CD14-positive monocyte (primary cell): ENCODE results near the gene COL20A1. TPM values are rescaled to one million over a fixed set of nuclear protein-coding genes. Genes with fewer than 3 reads are reported as not detected.

ENCODE experiments used
- DNase-seq, 3 donors: peaks; one replicate each; pipeline ENCODE4 v3.0.0-alpha.2; 2011 to 2022
- H2AFZ ChIP-seq: 2 replicates; pipeline ENCODE4 v1.6.0; 2012; ENCODE audit warnings: mild to moderate bottlenecking, low read depth, low read length, inconsistent platforms; ENCODE audit not compliant: insufficient read depth, poor library complexity, severe bottlenecking
- H3K27ac ChIP-seq, 2 donors: 1 replicate in 1 of 2; 2 replicates in 1 of 2; pipeline ENCODE4 v1.5.1; 2012 to 2013; ENCODE audit warnings: low read length in 2 of 2, control low read depth in 1 of 2, inconsistent platforms in 1 of 2, low read depth in 1 of 2, mild to moderate bottlenecking in 1 of 2
- H3K27me3 ChIP-seq, 2 donors: one replicate each; pipeline versions ENCODE4 v1.6.0 to v1.6.1; 2011 to 2013; ENCODE audit warnings: low read length in 2 of 2; ENCODE audit not compliant: control insufficient read depth in 2 of 2, insufficient read depth in 2 of 2
- H3K36me3 ChIP-seq, 2 donors: replicated peaks in 1 of 2; 1 replicate in 1 of 2; 2 replicates in 1 of 2; pipeline versions ENCODE4 v1.5.1 to v1.6.1; 2012 to 2013; ENCODE audit warnings: low read length in 2 of 2, control low read depth in 1 of 2, inconsistent platforms in 1 of 2, mild to moderate bottlenecking in 1 of 2; ENCODE audit not compliant: insufficient read depth in 2 of 2, control insufficient read depth in 1 of 2
- H3K4me1 ChIP-seq, 2 donors: 1 replicate in 1 of 2; 2 replicates in 1 of 2; pipeline versions ENCODE4 v1.5.1 to v1.6.1; 2012 to 2013; ENCODE audit warnings: low read length in 2 of 2, control low read depth in 1 of 2, inconsistent platforms in 1 of 2, mild to moderate bottlenecking in 1 of 2, moderate library complexity in 1 of 2; ENCODE audit not compliant: insufficient read depth in 2 of 2, control insufficient read depth in 1 of 2
- H3K4me2 ChIP-seq: replicated peaks from 2 replicates; pipeline ENCODE3; 2012; ENCODE audit warnings: low read length, moderate library complexity, mild to moderate bottlenecking; ENCODE audit not compliant: poor library complexity, severe bottlenecking; ENCODE audit errors: extremely low read depth
- H3K4me3 ChIP-seq, 3 experiments: fragments of 200-600 bp in 1 of 3; sonication (generic) in 1 of 3; replicated peaks in 1 of 3; 1 replicate in 2 of 3; 2 replicates in 1 of 3; pipeline ENCODE4 v1.5.1; 2011 to 2013; ENCODE audit warnings: low read length in 3 of 3, mild to moderate bottlenecking in 3 of 3, control low read depth in 2 of 3, low read depth in 2 of 3, inconsistent platforms in 1 of 3, moderate library complexity in 1 of 3
- H3K79me2 ChIP-seq: 2 replicates; pipeline ENCODE4 v1.6.0; 2012; ENCODE audit warnings: mild to moderate bottlenecking, control low read depth, inconsistent platforms, low read length, moderate library complexity; ENCODE audit not compliant: insufficient read depth
- H3K9ac ChIP-seq: 2 replicates; pipeline ENCODE4 v1.6.0; 2017; ENCODE audit warnings: low read length, mild to moderate bottlenecking; ENCODE audit not compliant: insufficient read depth, poor library complexity, severe bottlenecking
- H3K9me3 ChIP-seq, 2 donors: replicated peaks in 1 of 2; 1 replicate in 1 of 2; 2 replicates in 1 of 2; pipeline versions ENCODE4 v1.5.1 to v1.6.1; 2012 to 2013; ENCODE audit warnings: low read length in 2 of 2, control low read depth in 1 of 2; ENCODE audit not compliant: control insufficient read depth in 1 of 2, insufficient read depth in 1 of 2
- H4K20me1 ChIP-seq: 2 replicates; pipeline ENCODE4 v1.6.0; 2012; ENCODE audit warnings: mild to moderate bottlenecking, low read length, control low read depth, moderate library complexity; ENCODE audit not compliant: insufficient read depth
- H3K27ac Mint-ChIP-seq, 7 donors: one replicate each; pipeline ENCODE4 v1.8.0; 2020; ENCODE audit warnings: mild to moderate bottlenecking in 7 of 7, mixed read lengths in 7 of 7, moderate library complexity in 6 of 7, inconsistent platforms in 2 of 7
- H3K27me3 Mint-ChIP-seq, 3 donors: one replicate each; pipeline ENCODE4 v1.8.0; 2021 to 2022; ENCODE audit warnings: low read depth in 3 of 3, mild to moderate bottlenecking in 3 of 3, mixed read lengths in 3 of 3, moderate library complexity in 3 of 3, inconsistent platforms in 1 of 3
- H3K36me3 Mint-ChIP-seq, 2 donors: one replicate each; pipeline ENCODE4 v1.8.0; 2020; ENCODE audit warnings: mixed read lengths in 2 of 2, inconsistent platforms in 1 of 2, mild to moderate bottlenecking in 1 of 2
- H3K4me1 Mint-ChIP-seq: one replicate; pipeline ENCODE4 v1.8.0; 2020; ENCODE audit warnings: mild to moderate bottlenecking, mixed read lengths
- H3K4me3 Mint-ChIP-seq, 2 donors: one replicate each; pipeline ENCODE4 v1.8.0; 2020; ENCODE audit warnings: mild to moderate bottlenecking in 2 of 2, mixed read lengths in 2 of 2, moderate library complexity in 1 of 2
- H3K9me3 Mint-ChIP-seq, 7 donors: one replicate each; pipeline ENCODE4 v1.8.0; 2020 to 2022; ENCODE audit warnings: mixed read lengths in 7 of 7, mild to moderate bottlenecking in 6 of 7, moderate library complexity in 6 of 7, inconsistent platforms in 2 of 7
- CTCF ChIP-seq: fragments of 200-600 bp; IDR thresholded peaks from one replicate; pipeline ENCODE4 v1.8.0; 2022; ENCODE audit warnings: antibody characterized with exemption, mild to moderate bottlenecking
- WGBS: methylation state at CpG from one replicate; pipeline ENCODE4 v1.1.5; 2013; ENCODE audit warnings: missing lambda C conversion rate; ENCODE audit not compliant: insufficient coverage; 5-methylcytosine and 5-hydroxymethylcytosine counted together
- intact Hi-C, 2 donors: fragments of 100-400 bp; cut with micrococcal nuclease; formaldehyde crosslinking; loops; one replicate each; pipeline versions ENCODE4 v1.15.0 to v1.15.1; 2023
- polyA plus RNA-seq, 3 donors: library from polyadenylated mRNA; depleted of rRNA in 1 of 3; unstranded in 2 of 3; stranded (reverse) in 1 of 3; fragments of 300-500 nt in 2 of 3; fragments of >200 nt in 1 of 3; fragmentation: Illumina TruSeq in 2 of 3; gene quantifications; 1 replicate in 2 of 3; 2 replicates in 1 of 3; pipeline ENCODE4 v1.2.3, GENCODE V29; 2012 to 2021

Gene COL20A1
- polyA plus RNA-seq, 3 donors = not detected

- Histone ChIP-seq H3K9ac (no peak overlapping the region), H3K27ac (no peak overlapping the region), H3K4me2 (no peak overlapping the region), H3K9me3 (no peaks in the 10 kb centered on the region), H3K27me3 (peaks cover 0 to 17% of the 10 kb centered on the region in 2 donors), H4K20me1 (peaks cover 9% of the 10 kb centered on the region), H2AFZ (no peak overlapping the region), H3K36me3 (peaks cover 25 to 26% of the 10 kb centered on the region in 2 donors), H3K79me2 (no peaks in the 10 kb centered on the region), H3K4me1 (no peaks in the 10 kb centered on the region), H3K4me3 (no peak overlapping the region)
- intact Hi-C loops = no loop called here
- TF ChIP-seq CTCF = no peak
- Mint-ChIP-seq H3K4me1 (no peaks in the 10 kb centered on the region), H3K27ac (peak overlapping the region in 1 of 7 donors; percentile 64), H3K4me3 (no peak overlapping the region), H3K27me3 (peaks cover 19 to 37% (median 23%) of the 10 kb centered on the region in 3 donors), H3K9me3 (no peaks in the 10 kb centered on the region), H3K36me3 (peaks cover 16 to 26% of the 10 kb centered on the region in 2 donors)
- DNase-seq = no peak
- 89% methylated on average over 10 of the region's 10 CpGs for WGBS
Observed at GRCh38 chr20:63291811-63292210, 1.2 kb upstream of the COL20A1 start.

GRCh38 chr20:63292292-63292701 is 689 bp upstream of the COL20A1 start:
- Mint-ChIP-seq H3K4me1 (no peaks in the 10 kb centered on the region), H3K27ac (peak overlapping the region in 1 of 7 donors; percentile 64), H3K27me3 (peaks cover 19 to 39% (median 23%) of the 10 kb centered on the region in 3 donors), H3K4me3 (no peak overlapping the region), H3K36me3 (peaks cover 12 to 21% of the 10 kb centered on the region in 2 donors), H3K9me3 (no peaks in the 10 kb centered on the region)
- DNase-seq = peak in 1 of 3 donors; percentile 32
- Histone ChIP-seq H3K4me3 (no peak overlapping the region), H3K4me1 (no peaks in the 10 kb centered on the region), H3K36me3 (peaks cover 20 to 21% of the 10 kb centered on the region in 2 donors), H3K9ac (no peak overlapping the region), H3K27me3 (peaks cover 0 to 17% of the 10 kb centered on the region in 2 donors), H4K20me1 (peaks cover 9% of the 10 kb centered on the region), H3K4me2 (no peak overlapping the region), H2AFZ (no peak overlapping the region), H3K79me2 (no peaks in the 10 kb centered on the region), H3K27ac (no peak overlapping the region), H3K9me3 (no peaks in the 10 kb centered on the region)
- intact Hi-C loops = no loop called here
- no peak for TF ChIP-seq CTCF
- WGBS = 86% methylated on average over 16 of the region's 16 CpGs
